ENCODE data around the gene DXO.

DNA sequence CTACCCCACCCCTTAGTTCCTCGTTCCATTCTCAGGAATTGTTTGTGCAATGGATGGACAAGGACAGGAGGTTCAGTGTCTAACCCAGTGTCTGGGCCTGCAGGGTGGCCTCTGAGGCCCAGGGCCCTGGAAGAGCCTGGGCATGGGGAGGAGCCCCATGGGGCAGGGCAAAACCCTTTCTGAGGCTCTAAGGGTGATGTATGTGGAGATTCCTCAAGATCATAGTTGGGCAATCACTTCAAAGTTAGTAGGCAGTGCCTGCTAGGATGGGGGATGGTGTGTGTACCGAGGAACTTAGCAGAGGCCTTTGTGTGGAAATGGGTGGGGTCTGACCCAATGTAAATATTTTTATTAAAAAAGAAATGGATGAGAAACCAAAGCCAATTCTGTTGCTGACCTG is 51.1 kb downstream of the DXO start:
- no peak for TF ChIP-seq POLR2A (IDR thresholded peaks at IDR 0.05)
- TF ChIP-seq, protein P1, sequence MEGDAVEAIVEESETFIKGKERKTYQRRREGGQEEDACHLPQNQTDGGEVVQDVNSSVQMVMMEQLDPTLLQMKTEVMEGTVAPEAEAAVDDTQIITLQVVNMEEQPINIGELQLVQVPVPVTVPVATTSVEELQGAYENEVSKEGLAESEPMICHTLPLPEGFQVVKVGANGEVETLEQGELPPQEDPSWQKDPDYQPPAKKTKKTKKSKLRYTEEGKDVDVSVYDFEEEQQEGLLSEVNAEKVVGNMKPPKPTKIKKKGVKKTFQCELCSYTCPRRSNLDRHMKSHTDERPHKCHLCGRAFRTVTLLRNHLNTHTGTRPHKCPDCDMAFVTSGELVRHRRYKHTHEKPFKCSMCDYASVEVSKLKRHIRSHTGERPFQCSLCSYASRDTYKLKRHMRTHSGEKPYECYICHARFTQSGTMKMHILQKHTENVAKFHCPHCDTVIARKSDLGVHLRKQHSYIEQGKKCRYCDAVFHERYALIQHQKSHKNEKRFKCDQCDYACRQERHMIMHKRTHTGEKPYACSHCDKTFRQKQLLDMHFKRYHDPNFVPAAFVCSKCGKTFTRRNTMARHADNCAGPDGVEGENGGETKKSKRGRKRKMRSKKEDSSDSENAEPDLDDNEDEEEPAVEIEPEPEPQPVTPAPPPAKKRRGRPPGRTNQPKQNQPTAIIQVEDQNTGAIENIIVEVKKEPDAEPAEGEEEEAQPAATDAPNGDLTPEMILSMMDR (IDR thresholded peaks at IDR 0.05) = no peak

Measured in lower leg skin (tissue), 3 donors.